ENCODE measurements around the gene PCBP3.

The PCBP3 gene

DNA sequence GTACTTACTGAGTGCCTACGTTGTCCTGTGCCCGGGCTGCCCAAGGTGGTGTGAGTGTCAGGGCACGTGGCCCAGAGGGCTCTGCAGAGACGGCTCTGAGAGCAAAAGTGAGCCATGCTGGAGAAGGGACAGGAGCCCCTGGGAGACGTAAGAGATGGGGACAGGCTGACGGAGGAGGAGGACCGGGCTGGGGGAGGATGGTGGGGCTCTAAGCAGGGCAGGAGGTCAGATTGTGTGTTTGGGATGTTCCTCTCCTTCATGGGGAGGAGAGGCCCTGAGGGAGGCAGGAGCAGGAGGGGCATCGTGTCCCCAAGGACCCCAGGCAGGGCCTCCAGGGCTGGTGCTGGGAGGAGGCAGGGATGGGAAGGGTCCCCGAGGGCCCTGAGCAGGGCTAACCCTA, 158.9 kb downstream of the PCBP3 start:
- no peak for DNase-seq (ENCODE audit: low read depth in 1 of 2, low spot score in 1 of 2)
- Histone ChIP-seq H3K27me3 (ENCODE audit: insufficient read depth, poor library complexity, severe bottlenecking) (no peaks in the 10 kb centered on the region), H3K27ac (replicated peaks) (no peak overlapping the region), H3K4me3 (replicated peaks; ENCODE audit: insufficient read depth, low read length) (no peak overlapping the region)
- TF ChIP-seq, protein P1, sequence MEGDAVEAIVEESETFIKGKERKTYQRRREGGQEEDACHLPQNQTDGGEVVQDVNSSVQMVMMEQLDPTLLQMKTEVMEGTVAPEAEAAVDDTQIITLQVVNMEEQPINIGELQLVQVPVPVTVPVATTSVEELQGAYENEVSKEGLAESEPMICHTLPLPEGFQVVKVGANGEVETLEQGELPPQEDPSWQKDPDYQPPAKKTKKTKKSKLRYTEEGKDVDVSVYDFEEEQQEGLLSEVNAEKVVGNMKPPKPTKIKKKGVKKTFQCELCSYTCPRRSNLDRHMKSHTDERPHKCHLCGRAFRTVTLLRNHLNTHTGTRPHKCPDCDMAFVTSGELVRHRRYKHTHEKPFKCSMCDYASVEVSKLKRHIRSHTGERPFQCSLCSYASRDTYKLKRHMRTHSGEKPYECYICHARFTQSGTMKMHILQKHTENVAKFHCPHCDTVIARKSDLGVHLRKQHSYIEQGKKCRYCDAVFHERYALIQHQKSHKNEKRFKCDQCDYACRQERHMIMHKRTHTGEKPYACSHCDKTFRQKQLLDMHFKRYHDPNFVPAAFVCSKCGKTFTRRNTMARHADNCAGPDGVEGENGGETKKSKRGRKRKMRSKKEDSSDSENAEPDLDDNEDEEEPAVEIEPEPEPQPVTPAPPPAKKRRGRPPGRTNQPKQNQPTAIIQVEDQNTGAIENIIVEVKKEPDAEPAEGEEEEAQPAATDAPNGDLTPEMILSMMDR (IDR thresholded peaks at IDR 0.05; ENCODE audit: insufficient read depth, low read length) = no peak
- TF ChIP-seq POLR2AphosphoS5 (IDR thresholded peaks at IDR 0.05; ENCODE audit: low read depth) (no peak), GABPA (IDR thresholded peaks at IDR 0.05; ENCODE audit: low read depth) (no peak), SPI1 (IDR thresholded peaks at IDR 0.05; ENCODE audit: borderline replicate concordance, low read depth) (no peak)
- TF ChIP-seq, protein P2, sequence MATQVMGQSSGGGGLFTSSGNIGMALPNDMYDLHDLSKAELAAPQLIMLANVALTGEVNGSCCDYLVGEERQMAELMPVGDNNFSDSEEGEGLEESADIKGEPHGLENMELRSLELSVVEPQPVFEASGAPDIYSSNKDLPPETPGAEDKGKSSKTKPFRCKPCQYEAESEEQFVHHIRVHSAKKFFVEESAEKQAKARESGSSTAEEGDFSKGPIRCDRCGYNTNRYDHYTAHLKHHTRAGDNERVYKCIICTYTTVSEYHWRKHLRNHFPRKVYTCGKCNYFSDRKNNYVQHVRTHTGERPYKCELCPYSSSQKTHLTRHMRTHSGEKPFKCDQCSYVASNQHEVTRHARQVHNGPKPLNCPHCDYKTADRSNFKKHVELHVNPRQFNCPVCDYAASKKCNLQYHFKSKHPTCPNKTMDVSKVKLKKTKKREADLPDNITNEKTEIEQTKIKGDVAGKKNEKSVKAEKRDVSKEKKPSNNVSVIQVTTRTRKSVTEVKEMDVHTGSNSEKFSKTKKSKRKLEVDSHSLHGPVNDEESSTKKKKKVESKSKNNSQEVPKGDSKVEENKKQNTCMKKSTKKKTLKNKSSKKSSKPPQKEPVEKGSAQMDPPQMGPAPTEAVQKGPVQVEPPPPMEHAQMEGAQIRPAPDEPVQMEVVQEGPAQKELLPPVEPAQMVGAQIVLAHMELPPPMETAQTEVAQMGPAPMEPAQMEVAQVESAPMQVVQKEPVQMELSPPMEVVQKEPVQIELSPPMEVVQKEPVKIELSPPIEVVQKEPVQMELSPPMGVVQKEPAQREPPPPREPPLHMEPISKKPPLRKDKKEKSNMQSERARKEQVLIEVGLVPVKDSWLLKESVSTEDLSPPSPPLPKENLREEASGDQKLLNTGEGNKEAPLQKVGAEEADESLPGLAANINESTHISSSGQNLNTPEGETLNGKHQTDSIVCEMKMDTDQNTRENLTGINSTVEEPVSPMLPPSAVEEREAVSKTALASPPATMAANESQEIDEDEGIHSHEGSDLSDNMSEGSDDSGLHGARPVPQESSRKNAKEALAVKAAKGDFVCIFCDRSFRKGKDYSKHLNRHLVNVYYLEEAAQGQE (IDR thresholded peaks at IDR 0.05; ENCODE audit: insufficient replicate concordance, low read depth) = no peak

DNA sequence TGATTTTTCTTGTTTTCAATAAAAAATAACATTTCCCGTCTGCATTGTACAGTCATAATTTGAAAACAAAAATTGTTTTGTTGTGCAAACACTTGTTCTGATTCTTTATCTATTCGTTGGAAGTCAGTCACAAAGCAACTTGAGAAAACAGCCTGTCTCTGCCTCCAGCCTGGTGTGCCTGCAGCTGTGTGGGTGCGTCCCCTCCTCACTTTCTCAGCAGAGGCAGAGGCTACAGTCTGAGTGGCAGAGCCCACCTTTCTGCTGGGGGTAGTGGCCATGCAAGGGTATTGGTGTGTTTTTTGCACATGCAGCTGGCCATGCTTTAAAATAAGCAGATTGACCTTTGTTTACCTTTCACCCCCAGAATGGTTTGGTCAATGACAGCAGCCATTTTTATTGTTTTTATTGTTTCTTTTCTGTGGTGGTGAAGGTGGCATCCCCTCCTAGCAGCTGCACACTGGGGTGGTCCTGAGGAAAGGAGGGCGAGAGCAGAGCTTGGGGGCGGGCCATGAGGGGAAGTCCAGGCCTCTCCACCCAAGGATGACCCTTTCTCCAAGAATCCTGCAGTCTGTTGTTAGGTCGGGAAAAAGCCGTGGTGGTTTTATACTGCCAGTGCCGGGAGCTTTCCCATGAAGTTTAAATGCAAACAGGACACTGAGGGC, 159.6 kb downstream of the PCBP3 start:
- no peak overlapping the region for H3K4me3 ChIP-seq (replicated peaks; ENCODE audit: insufficient read depth, low read length)
- no peak for DNase-seq (ENCODE audit: low read depth in 1 of 2, low spot score in 1 of 2)

DNA sequence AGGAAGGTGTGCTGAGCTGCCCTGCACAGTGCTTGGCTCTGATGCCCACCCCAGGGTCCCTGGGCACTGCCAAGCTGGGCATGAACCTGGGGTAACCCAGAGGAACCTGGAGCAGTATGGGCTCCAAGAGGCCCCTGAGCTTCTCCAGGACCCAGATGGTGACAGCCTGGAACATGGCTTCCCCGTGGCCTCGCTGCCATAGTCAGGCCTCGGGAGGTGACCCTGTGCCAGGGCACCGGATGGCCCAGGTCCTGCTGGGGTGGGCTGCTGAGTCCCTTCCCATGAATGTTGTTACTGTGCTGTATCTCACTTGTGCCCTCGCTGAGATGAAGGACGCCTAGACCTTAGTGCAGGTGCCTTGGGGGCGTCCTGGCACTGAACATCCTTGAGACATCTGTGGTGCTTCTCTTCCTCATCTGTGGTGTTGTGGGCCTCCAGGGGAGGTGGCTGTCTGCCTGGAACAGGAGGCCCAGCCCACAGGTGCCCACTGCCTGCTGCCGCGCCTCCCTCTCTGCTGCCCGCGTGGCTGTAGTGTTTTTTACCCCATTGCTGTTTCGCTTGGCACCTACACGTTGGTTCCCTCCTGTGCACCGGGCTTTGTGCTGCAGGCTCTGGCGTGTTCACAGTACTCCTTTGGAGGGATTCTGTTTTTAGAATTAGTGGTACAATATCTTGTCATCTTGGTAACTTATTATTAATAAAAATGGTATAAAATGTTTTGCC, 160.3 kb downstream of the PCBP3 start:
- Histone ChIP-seq H3K27me3 (ENCODE audit: insufficient read depth, poor library complexity, severe bottlenecking) (no peaks in the 10 kb centered on the region), H3K27ac (replicated peaks) (no peak overlapping the region), H3K4me3 (replicated peaks; ENCODE audit: insufficient read depth, low read length) (no peak overlapping the region)
- TF ChIP-seq, protein P2 (IDR thresholded peaks at IDR 0.05; ENCODE audit: insufficient replicate concordance, low read depth) = no peak
- TF ChIP-seq SPI1 (IDR thresholded peaks at IDR 0.05; ENCODE audit: borderline replicate concordance, low read depth) (no peak), POLR2AphosphoS5 (IDR thresholded peaks at IDR 0.05; ENCODE audit: low read depth) (no peak), GABPA (IDR thresholded peaks at IDR 0.05; ENCODE audit: low read depth) (no peak)
- TF ChIP-seq, protein P1 (IDR thresholded peaks at IDR 0.05; ENCODE audit: insufficient read depth, low read length) = no peak
- DNase-seq (ENCODE audit: low read depth in 1 of 2, low spot score in 1 of 2) = no peak

More for the DNA sequence above, 159.6 kb downstream of the PCBP3 start:
- H3K27ac ChIP-seq (replicated peaks) = no peak overlapping the region
- TF ChIP-seq POLR2AphosphoS5 (IDR thresholded peaks at IDR 0.05; ENCODE audit: low read depth) (no peak), SPI1 (IDR thresholded peaks at IDR 0.05; ENCODE audit: borderline replicate concordance, low read depth) (no peak)
- TF ChIP-seq, protein P1 (IDR thresholded peaks at IDR 0.05; ENCODE audit: insufficient read depth, low read length) = no peak
- TF ChIP-seq, protein P2 (IDR thresholded peaks at IDR 0.05; ENCODE audit: insufficient replicate concordance, low read depth) = no peak
- H3K27me3 ChIP-seq (ENCODE audit: insufficient read depth, poor library complexity, severe bottlenecking) = no peaks in the 10 kb centered on the region
